GM19452 (cell line): ENCODE measurements around the gene AMELX.

Experiments used
- ATAC-seq: cut with Tn5 transposase; IDR thresholded peaks from one replicate; pipeline ENCODE4 v1.9.1; 2021; ENCODE audit not compliant: unreplicated experiment

AMELX gene

DNA sequence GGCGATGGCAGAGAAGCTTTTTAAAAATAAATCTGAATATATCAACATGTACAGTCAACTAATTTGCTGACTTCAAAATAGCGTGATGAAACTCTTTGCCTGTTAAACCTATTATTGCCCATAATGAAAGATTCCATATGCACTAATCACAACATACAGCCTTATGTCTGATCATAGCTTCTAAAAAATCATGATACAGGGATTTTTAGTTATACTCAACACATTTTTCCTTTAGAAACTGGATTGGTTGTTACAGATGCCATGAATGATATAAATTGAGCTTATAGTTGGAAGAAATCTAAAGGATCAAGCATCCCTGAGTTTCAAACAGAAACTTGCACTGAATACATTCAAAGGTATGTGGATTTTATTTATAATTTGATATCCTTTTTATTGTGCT is at the start of gene AMELX:
Gene AMELX (plus strand): TSS at position 301 of the 400 bp plus-strand sequence. CDS start 1,376 bp downstream, outside the sequence.
- no peak for ATAC-seq

DNA sequence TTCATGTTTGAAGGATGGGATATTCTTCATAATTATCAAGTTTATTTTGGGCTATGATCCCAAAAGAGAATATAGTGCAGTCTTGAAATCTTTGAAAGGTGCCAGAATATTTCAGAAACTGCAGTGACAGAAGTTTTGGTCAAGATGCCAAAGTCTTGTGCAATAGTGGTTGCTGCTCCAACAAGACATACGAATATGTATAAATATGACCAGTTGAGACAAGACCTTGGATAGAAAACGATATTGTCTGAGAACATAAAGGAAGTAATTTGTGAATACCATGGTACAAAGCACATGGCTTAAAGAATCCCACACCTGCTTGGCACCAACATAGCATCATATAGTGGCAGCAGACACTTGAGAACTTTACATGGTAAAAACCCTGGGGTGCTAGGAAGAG is 48.6 kb upstream of the AMELX start:
- ATAC-seq: no peak

DNA sequence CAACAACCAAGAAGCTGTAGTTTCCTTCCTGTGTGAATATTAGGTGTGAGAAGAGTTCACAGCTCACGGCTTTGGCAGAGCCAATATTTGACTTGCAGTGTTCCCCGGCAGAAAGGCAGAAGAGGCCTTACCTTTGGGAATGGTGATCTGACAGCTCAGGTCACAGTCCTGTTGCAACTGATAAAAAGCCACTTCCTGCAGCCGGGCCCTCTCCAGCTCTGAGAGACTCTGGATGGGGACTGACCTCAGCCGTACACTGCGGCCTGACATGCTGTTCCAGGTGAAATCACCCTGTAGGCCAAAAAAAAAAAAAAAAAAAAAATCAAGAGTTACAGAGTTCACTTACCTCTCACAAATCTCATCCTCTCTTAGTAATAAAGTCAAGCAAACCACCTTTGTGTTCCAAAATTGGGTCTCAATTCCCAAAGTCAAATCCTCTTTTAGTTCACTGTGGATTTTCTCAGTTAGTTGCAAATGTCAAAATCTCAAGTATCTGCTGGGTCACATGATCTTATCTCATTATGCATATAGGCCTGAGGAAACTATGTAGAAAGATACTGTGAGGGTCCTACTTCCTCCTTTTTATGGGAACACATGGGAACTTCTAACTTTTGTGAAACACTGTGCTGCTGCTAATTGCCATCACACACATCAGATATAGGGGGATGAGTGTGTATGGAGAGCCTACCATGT is 38.6 kb upstream of the AMELX start:
- ATAC-seq: no peak

DNA sequence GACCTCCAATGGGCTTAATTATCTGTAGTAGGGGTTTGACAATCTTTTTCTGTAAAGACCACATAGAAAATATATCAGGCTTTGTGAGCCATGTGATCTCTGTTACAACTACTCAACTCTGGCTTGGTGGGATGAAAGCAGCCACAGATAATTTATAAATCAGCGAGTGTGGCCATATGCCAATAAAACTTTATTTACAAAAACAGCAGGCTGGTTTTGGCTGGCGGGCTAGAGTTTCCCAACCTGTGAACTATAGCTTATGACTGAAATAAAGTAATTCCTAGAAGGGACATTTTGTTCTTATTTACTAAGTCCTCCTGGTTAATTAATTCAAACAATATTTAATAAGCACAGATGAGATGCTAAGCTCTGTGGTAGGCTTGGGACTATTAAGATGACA is 35.9 kb upstream of the AMELX start:
- no peak for ATAC-seq

DNA sequence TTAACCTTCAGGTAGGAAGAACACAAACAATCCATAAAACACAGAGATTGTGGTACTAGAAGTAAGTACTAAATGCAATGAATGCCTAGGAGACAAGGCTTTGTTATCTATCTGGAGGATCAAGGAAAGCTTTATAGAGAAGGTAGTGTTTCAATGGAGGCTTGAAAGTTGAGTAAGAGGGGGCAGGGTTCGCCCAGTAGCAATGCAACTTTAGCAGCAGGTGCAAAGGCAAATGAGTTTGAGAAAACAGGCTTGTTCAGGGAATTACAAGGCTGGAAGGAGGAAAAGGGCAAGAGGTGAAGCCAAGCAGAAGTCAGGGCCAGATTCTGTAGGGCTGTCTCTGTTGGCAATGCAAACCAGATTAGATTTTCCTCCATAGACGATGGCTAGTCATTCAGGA is 35.5 kb upstream of the AMELX start:
- no peak for ATAC-seq

DNA sequence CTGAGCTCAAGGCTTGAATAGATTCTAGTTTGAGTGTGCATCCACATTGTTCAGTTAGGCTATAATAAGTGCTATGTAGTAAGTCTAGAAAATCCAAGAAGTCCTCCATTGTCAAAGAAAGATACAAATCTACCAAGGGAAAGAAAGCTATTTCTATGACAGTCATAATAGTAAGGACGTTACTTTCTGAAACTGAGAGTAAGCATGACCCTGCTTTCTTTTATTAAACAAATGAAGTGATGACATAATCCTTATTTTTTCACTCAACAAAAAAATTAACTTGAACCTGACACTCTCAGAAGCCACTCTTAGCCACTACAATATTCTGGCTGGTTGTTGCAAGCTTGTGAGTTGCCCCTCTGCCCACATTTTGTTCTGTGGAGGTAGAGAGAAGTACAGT is 33.8 kb upstream of the AMELX start:
- ATAC-seq: no peak

DNA sequence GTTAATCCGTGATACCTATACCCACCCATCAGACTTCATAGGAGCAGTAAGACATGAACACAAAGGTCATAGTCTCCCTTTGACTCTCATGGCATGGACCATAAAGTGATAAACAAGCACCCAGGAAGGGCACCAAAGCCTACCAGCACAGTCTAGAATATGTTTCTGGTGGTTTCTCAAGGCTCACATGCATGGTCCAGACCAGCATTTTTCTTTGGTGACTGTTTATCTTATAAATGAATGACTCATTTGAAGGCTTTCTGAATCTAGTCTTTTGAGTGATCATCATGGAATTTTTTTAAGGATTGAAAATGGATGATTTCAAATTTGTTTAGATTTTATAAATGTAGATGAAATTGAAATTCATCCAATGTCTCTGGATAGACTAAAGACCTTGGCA is 32.0 kb upstream of the AMELX start:
- no peak for ATAC-seq

DNA sequence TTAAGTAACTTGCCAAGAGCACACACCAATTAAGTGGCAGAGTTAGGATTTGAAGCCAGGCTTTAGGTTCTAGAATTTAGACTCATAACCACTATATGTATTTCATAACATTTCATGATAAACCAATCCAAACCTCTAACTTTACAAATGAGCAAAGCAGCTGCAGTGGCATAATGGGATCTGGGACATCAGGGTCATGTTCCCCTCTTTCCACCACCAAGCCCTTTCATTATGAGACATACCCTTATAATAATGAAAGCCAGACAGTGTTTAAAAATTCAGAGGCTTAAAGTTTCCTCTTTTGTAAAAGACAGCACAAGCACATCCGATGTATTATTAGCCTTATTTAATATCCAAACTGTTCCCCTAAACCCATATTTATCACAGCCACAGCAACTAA is 28.3 kb upstream of the AMELX start:
- no peak for ATAC-seq

DNA sequence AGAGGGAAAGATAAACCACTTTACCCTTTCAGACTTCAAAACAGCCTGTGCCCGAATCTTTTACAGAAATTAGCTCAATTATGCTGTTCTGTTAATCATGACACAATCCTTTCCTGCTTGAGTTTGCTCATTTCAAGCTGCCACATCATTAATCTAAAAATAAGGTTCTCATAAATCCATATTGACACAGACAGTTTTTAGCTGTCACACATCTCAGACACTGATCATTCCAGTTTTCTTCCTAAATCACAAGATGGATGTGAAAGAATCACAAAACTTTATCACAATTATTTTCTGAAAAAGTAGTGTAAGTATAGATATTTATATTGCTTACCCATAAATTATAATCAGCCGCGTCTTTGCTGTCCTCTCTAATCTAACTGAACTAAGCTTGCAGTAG is 27.9 kb upstream of the AMELX start:
- ATAC-seq: no peak

DNA sequence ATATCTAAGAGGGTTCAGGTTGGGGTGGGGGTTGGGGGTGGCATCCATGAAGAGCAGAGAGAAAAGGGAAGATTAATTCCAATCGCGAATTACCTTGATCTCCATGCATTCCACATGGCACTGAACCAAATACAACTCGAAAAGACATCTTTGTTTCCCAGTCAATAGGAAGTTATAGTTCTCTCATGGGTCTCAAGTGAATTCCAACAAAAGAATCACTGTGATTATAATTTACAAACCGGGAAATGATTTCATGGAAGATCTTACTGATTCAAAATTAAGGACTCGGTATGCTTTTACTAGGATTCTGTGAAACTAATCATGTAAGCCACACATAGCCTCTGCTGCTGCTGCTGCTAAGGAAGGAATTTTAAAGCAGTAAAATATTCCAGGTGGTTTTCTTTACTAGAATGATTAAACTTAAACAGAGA is 26.6 kb upstream of the AMELX start:
- no peak for ATAC-seq

DNA sequence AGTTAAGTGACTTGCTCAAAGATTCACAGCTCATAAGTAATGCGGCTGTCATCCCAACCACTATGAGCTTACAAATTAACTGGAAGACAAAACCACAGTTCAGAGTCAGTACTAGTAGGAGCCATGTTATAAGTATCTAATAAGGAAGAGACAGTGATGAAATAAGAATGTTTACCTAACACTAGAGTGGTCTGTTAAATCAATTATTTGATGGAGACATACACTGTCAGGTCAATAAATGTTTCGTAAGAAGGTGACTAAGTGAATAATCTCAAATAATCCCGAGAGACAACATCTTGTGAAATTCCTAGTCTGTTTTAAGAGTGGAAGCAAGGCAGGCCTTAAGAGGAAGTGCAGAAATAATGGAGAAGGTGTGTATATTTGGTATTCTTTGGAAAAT is 25.8 kb upstream of the AMELX start:
- ATAC-seq: no peak

DNA sequence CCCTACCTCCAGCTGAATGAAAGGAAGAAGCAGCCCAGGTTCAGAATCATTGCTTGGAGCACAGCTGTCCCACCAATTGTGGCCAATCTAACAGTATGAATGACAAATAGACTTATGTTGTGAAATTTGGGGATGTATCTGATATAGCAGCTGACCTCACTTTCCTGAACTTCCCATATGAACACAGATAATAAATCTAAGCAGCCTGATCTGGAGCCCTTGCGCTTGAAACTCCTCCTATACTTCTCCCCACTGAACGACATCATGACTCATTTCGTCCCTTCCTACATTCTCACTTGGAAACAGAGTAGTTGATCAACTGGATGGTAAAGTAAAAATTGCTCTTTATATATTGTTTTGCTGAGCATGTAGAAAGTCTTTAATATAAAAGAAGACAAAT is 24.2 kb upstream of the AMELX start:
- no peak for ATAC-seq

DNA sequence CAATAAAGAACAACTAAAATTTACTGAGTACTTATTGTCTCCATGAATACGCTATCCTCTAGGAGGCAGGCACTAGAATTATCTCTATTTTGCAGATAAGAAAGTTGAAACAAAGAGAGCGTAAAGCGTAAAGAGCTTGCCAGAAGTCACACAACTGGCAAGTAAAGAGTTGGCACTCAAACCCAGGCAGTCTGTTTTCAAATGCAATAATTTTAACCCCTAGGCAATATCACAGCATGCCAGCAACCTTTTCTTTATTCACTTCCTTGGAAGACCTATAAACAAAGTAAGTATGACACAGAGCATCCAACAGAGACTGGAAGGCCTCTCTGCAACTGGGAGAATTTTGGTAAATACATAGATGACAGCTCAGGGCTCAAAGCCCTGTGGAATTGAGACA is 23.2 kb upstream of the AMELX start:
- ATAC-seq: no peak

DNA sequence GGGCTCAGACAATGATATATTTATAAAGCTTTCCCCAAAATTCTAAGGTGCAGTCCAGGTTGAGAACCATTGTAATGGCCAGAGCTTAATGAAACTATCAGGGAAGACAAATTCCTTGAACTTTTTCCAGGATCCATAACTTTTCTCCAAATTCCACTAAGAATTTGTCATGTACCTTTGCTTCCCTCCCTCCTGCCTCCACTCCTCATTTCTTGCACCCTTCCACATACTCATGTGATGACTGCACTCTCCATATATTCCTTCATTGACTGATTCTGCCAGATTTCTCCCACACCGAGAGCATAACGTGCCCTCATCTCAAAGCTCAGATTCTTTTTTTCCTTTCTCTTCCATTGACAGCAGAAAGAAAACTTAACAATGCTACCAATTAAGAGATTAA is 20.9 kb upstream of the AMELX start:
- ATAC-seq: no peak

DNA sequence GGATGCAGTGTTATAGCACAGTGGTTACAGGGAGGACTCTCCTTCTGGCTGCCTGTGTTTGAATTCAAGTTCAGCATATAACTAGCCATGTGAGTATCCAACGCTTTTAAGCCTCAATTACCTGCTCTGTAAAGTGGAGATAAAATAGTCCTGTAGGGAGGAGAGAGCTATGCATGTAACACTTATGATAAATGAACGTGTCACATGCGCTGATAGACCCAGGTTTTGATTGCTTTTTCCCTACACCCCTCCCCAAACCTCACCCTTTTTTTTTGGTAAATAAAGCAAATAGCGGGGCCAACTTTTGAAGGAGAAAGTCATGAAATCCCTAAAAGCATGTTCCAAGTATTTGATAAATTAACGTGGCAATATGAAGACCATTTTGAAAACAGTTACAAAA is 20.4 kb upstream of the AMELX start:
- no peak for ATAC-seq

DNA sequence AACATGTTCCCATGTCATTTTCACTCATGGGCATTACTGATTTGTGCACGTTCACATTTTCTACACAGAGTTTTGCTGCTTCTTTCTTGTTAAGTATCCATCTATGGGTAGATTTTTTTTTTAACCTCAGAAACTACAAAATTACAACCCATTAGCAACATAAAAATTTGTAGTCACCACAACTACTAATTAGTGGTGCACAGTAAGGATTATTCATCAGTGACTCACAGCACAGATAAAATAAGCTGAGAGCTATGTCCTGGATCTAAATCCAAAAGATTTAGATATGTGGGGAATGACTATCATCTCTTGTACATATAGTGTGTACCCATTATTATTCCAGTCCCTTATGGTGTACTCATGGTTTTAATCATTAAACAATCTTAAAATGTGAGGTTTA is 19.7 kb upstream of the AMELX start:
- ATAC-seq: no peak

DNA sequence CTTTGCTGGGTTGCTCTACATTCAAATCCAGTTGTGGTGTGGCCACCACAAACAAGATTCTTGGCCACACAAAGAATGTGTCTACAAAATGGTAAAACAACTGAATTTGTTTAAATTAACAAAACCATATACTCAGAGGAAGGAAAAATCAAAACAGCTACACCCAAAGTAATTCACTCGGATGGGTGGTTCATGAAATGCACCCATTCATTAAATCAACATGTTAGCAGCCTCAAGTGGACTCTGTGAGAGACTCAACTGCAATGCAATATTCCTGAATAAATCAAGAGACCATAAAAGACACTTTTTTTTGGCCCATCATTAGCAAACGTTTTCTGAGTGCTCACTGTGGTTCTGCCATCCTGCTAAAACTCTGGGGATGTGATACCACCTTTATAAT is 11.2 kb upstream of the AMELX start:
- ATAC-seq: no peak

DNA sequence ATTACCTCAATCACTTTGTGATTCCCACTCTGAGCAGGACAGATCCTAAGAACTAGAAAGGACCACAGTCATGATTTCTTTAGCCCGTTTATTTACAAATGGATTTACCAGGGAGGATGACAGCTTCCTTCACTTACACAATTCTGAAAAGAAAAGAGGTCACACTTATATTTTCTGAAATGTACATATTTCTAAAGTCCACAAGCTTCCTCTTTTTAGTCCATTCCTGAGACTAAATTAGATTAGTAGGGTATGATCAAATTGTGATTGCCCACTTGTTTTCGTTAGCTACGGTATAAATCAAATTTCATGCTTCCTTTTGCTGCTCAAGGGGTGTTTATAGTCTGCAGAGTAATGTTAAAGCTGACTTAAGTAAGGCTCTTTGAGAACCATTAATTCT is 7.6 kb upstream of the AMELX start:
- ATAC-seq: no peak

DNA sequence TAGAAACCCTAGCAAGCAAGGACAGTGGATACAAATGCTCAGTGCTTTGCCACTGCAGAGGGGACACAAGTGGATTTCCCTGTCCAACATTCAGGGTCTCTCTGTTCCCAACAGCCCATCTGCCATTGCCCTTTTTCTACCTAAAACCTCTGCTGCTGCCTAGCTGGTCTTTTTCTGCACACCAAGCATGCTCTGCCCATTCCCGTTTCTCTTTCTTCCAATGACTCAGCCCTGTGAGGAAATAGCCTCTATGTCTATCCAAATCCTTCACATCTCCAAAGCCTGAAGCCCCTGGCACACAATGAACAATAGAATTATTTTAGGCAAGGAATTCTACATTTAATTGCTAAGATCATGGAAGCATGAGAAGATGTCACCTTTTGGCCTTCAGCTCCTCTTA is 5.7 kb upstream of the AMELX start:
- no peak for ATAC-seq

DNA sequence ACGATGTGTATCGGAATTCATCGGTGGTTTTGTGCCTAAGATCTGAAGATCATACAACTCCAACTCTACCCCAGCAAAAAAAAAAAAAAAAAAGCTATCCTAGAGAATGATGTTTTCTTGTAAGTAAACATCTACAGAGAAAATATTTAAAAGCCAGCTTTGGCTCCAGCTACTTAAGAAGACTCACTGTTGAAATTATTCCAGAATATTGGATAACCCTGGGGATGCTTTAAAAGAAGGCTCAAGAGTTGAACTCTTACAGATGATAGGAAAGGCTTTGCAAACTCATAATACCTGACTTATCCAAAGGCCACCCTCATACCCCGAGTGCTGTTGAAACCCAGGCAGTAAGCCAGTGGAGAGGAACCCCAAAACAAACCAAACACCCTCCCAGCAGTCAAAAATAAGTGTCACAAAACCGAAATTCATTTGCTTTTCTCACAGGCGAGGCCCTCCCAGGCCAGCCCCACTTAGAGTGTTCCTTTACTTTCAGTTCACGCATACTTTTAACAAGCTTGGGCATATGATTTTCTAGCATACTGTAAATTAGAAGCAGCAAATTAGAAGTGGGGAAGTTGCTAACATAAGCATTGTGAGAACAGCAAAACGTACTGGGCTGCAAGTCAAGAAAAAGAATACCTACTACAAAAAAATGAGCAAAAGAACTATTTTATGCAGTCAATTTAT is 2.7 kb upstream of the AMELX start:
- ATAC-seq: no peak

DNA sequence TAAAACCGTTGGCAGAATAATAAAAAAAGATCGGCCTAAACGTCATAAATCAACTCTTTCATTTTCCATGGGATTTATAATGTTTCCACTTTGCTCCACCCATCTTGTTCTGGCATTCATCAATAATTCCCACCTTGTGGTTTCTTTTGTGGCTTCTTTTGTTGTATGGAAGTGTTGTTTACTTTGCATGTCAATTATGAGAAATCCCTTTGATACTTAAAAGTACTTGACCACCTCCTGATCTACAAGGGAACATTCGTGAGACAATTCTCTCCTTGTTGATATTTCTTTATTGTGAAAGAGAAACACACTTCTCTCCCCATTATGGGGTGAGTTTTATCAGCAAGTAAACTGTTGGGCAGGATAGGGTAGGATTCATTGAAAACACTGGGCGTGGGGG is 2.8 kb downstream of the AMELX start:
- no peak for ATAC-seq

DNA sequence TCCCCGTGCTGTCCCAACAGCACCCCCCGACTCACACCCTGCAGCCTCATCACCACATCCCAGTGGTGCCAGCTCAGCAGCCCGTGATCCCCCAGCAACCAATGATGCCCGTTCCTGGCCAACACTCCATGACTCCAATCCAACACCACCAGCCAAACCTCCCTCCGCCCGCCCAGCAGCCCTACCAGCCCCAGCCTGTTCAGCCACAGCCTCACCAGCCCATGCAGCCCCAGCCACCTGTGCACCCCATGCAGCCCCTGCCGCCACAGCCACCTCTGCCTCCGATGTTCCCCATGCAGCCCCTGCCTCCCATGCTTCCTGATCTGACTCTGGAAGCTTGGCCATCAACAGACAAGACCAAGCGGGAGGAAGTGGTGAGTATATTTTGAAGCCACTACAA is 5.4 kb downstream of the AMELX start:
- no peak for ATAC-seq

DNA sequence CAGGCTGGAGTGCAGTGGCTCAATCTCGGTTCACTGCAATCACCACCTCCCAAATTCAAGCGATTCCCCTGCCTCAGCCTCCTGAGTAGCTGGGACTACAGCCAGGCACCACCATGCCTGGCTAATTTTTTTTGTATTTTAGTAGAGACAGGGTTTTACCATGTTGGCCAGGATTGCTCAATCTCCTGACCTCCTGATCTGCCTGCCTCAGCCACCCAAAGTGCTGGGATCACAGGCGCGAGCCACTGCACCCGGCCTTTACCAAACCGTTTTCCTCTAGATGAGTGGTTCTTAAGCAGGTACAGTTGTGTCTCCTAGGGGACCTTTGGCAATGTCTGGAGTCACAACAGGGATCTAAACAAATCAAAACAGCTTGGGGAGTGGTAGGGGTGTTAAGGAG is 11.6 kb downstream of the AMELX start:
- ATAC-seq: no peak
